ENCODE measurements around the gene NAT8. TPM values are rescaled to one million over a fixed set of nuclear protein-coding genes. Genes with fewer than 3 reads are reported as not detected.
"Not testable (repeated sequence)": the region's sequence is repeated elsewhere in the genome, so short reads cannot be mapped to it uniquely, and the experiment has no call there.

Gene NAT8
- total RNA-seq, 1 donor from 2014 or later = not detected

DNA sequence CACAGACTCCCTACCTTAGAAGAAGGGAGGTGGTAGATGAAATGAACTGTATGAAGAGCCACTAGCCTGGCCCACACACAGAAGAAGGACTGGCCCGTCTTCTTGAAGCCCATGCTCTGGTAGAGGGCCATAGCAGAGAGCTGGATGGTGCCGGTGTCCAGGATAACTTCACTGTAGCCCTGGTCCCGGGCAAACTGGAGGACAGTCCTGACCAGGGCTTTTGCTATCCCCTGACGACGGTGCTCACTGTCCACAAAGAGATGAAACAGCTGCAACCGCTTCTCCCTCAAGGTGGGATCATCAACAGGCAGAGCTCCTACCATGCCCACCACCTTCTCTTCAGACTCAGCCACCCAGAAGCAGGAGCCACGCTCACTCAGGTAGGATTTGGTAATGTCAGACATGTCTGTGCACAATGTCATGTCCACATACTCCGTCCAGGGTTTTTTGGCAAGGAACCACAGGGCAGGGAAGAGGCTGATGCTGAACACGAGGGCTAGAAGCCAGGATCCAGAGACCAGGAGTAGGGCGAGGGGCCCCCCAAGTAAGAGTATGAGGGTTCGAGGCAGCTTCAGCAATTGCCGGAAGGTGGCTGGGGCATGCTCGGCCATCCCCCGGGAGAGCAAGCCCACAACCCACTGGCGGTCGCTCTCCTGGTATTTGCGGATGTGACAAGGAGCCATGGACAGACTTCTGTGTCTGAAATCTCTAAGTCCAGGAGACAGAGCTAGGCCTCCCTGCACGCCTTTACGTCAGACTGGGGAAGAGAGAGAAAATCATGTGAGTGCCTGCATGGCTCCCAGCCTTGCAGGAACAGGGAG, 1.1 kb downstream of the NAT8 start:
- ATAC-seq = no peak

DNA sequence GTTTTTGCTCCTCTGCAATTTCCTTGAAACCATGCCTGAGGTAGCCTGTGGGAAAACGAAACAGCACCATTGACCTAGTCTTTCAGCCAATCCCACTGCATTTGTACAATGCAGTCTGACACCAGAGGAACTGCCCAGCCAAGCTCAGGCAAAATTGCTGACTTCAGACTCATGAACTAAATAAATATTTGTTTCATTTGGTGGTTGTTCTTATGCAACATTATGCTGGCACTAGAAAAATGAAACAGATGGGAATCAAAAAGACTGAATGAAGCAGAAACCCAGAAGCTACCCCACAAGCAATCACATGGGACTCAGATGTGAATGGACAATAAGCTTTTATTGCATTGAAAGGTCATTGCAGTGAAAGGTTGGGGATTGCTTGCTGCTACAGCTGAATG, 1.7 kb downstream of the NAT8 start:
- ATAC-seq = peak; percentile 54
- no peak for DNase-seq (ENCODE audit: missing footprints)
- intact Hi-C loops (cut with DNase I) = no loop called here

More for the DNA sequence above, 1.1 kb downstream of the NAT8 start:
- intact Hi-C loops (cut with DNase I) = no loop called here
- DNase-seq (ENCODE audit: missing footprints) = no peak

DNA sequence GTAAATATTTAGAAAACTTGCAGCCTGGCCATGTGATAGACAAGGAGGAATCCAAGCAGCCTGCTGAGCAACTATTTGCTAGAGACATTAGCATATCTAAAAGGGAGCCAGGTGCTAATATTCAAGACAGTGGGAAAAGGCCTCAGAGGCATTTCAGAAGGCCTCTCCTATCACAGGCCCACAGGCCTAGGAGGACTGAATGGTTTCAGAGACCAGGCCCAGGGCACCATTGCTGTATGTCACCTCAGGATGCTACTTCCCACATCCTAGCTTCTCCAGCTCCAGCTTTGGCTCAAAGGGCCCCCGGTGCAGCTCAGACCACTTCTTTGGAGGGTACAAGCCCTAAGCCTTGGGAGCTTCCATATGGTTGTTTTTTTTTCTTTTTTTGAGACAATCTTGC, 3.8 kb downstream of the NAT8 start:
- intact Hi-C loops (cut with DNase I) = no loop called here
- ATAC-seq = no peak
- DNase-seq (ENCODE audit: missing footprints) = no peak

DNA sequence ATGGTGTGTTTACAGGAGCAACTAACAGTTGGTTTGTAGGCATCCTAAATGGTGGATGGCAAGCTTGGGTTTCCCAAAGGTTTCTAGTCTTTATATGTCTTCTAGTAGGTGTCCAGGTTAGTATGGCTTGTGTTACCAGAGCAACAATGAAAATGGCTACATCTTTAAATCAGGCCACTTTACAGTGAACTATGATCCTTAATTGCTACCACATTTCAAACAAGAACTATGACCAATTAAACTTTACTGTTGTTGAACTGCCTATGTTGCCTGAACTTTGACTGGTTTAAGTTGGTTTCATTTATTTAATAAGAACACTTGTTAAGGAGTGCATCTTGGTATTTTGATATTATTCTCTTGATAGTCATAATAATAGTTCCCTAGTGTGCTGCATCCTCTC, 5.2 kb downstream of the NAT8 start:
- intact Hi-C loops (cut with DNase I); ATAC-seq; DNase-seq (ENCODE audit: missing footprints): not testable (repeated sequence)

DNA sequence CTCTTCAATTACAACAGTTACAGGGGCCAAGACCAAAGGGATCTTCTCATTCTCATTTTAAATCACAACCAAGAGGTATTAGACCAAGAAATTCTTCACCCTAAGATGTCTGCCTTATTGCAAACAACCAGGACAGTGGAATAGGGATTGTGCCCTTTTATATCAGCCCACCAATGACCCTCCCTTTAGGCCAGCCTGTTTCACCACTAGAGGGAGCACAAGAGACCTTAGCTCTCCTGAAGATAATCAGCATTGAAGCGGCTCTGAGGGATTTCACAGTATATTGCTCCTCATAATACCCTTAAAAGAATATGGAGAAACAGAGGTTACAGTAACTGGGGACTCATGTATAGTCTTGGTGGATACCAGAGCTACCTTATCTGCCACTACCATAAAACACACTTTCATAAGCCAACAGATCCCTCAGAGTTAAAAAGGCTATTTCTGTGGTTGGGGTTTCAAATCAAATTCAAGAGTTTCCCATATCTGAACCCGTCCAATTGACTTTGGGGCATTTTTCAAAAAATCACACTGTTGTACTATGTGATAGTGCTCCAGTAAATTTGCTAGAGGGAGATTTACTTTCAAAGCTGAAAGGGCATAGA, 11.5 kb downstream of the NAT8 start:
- intact Hi-C loops (cut with DNase I); DNase-seq (ENCODE audit: missing footprints): not testable (repeated sequence)
- peak; percentile 46 for ATAC-seq

DNA sequence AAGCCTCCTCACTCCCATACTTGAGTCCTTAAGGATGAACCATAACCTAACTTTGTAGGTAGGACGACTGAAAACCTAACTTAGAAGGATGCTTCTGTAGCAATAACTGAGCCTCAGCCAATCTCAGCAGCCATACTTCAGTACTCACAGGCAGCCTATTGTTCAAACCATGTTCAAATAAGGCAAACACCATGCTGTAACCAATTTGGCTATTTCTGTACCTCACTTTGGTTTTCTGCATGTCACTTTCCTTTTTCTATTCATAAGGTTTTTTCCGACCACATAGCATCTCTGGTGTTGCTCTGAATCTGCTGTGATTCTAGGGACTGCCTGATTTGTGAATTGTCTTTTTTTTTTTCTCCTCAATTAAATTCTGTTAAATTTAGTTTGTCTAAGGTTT, 13.7 kb downstream of the NAT8 start:
- intact Hi-C loops (cut with DNase I); DNase-seq (ENCODE audit: missing footprints); ATAC-seq: not testable (repeated sequence)

DNA sequence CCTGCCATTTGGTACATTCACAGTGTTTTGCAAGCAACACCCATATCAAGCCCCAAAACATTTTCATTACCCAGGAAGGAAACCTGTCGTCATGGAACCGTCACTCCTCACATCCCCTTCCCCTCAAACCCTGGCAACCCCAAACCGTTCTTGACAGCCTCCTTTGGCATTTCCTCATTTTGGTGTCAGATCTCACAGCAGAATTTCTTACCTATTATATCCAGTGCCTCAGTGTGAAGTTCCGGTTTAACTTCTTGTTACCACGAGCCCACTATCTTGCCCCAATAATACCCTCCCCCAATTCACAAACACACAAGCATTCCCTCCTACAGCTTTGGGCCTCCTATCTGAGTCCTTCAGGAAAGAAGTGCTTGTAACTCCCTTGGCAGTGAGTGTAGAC, 16.0 kb downstream of the NAT8 start:
- DNase-seq (ENCODE audit: missing footprints); ATAC-seq; intact Hi-C loops (cut with DNase I): not testable (repeated sequence)

DNA sequence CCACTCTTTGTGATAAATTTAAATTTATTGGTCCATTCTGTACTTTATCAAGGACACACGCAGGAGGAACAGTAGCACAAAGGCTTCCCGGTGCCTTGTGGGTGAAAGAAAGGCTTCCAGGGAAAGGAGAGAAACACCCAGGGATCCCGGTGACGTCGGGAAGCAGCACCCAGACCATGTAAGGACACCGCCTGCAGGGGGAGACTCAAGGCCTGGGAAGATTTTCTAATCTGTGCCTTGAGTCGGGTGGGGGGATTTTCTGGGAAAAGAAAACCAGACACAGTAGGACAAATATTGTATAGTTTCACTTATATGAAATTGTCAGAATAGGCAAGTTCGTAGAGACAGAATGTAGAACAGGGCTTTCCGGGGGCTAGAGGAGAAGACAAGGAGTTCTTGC, 17.6 kb downstream of the NAT8 start:
- intact Hi-C loops (cut with DNase I); ATAC-seq; DNase-seq (ENCODE audit: missing footprints): not testable (repeated sequence)

DNA sequence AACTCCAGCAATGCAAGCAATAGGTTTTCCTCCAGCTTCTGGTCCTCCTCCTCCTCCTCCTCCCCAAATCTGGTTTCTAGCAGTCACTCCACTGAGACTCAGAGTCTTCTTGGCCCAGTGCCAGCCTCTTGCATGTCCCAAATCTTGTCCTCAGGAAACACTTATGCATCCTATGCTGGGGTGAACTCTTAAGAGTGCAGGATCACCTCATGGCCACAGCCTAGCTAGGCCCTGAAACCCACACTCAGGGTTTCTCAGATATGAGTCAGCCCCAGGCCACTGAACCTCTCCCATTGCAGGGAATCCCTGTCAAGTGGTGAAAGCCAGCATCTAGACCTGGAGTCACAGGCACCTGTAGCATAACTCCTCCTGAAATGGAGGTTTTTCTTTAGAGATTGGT, 18.2 kb downstream of the NAT8 start:
- DNase-seq (ENCODE audit: missing footprints); intact Hi-C loops (cut with DNase I); ATAC-seq: not testable (repeated sequence)

DNA sequence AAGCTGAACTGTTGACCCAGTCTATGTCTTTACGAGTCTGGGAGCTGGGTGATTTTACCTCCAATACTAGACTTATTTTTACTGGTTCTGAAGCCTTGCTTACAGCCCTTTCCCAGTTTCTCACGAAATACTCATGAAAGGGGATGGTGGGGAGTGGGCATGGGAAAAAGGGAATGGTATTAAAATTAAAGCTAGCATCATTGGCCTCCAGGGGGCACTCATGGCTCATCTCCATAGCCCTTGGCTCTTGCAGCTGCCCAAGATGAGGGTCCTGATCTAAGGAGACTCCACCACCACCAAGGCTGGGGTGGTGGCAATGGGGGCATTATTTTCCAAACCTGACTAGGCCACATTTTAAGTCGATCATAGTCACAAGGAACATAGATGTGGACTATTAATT, 22.3 kb downstream of the NAT8 start:
- DNase-seq (ENCODE audit: missing footprints); ATAC-seq; intact Hi-C loops (cut with DNase I): not testable (repeated sequence)

DNA sequence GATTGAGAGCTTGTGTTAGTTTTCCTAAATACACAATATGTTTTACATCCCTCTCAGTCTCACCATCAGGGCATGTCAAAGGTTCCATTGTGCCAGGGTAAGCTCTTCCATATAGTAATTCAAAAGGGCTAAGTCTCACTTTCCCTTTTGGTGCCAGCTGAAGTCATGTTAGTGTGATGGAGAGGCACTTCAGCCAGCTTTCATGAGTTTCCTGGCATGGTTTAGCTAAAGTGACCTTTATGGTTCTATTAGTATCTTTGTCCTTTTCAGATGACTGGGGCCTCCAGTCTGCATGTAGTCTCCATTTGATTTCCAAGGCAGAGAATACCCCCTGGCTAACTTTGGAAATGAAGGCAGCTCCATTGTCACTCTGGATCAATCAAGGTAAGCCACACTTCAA, 27.2 kb downstream of the NAT8 start:
- intact Hi-C loops (cut with DNase I) = no loop called here
- ATAC-seq (peak; percentile 34), DNase-seq (ENCODE audit: missing footprints) (no peak)

DNA sequence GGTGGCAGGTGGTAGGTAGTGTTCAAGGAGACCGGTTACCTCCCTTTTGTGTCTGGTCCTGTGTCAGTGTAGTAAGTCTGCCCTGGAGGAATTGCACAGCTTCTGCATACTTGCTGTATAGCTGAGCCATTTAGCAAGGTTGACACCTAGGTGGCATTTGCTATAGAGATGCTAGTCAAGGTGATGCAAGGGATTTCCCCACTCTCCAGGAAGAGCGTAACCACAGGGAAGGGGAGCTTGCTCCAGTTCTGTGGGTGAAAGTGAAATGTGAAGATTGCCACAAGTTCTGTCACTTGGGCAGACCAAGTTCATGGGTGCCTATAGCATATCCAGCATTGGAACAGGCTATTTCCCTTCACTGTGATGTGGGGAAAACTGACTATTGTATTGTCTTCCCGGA, 28.1 kb downstream of the NAT8 start:
- DNase-seq (ENCODE audit: missing footprints) = no peak
- no peak for ATAC-seq
- intact Hi-C loops (cut with DNase I) = no loop called here

DNA sequence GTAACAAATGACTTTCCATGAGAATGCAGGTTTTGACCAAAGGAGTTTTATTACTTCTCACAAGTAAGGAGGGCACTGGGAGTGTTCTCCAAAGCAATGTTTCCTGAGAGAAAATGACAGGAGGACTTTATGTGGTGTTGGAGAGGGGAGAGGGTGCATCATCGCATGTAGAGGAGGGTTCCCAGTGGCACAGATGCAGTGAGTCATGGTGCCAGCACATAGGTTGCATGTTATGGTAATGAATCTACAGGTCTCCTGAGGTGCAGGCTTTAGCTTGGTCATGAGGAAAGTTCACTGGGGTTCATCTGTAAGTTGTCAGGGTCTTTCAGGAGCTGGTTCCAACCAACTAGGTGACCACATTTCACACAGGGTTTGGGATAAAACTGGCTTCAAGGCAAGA, 30.4 kb downstream of the NAT8 start:
- no peak for DNase-seq (ENCODE audit: missing footprints)
- ATAC-seq = no peak
- intact Hi-C loops (cut with DNase I) = no loop called here

DNA sequence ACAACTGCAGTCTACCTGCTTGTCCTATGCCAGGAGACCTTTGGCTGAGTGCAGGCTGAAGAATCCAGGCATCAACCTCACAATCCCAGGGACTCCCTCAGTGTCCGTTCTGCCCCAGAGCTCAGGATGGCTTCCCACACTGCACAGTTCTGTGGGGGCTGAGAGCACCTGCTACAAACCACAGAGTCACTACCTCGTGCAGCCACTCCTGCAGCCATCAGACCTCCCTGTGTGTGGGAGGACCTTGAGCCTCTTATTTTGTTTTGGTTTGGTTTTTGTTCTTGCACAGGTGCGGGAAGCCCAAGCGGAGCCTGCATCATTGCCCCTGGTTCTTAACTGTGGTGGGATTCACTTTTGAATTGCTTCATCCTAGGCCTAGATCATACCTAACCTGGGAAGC, 31.0 kb downstream of the NAT8 start:
- ATAC-seq = peak; percentile 34
- no peak for DNase-seq (ENCODE audit: missing footprints)
- intact Hi-C loops (cut with DNase I) = no loop called here

DNA sequence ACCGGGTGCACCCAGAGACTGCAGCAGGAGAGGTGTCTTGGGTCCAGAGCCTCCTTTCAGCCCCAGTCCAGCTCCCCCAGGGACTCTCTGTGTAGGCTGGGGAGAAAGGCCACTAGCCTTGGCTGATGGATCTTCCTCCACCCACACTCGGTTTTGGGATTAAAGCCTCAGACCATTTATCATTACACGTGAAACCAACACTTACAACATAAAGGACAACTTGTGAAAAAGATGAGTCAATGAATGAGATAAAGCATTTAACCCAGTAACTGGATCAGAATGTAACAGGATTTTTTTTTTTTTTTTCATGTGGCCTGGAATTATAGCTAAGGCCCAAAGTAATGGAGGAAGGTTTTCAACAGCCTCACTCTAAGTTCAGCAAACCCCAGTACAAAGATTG, 32.1 kb downstream of the NAT8 start:
- intact Hi-C loops (cut with DNase I) = no loop called here
- DNase-seq (ENCODE audit: missing footprints) = no peak
- ATAC-seq = no peak

DNA sequence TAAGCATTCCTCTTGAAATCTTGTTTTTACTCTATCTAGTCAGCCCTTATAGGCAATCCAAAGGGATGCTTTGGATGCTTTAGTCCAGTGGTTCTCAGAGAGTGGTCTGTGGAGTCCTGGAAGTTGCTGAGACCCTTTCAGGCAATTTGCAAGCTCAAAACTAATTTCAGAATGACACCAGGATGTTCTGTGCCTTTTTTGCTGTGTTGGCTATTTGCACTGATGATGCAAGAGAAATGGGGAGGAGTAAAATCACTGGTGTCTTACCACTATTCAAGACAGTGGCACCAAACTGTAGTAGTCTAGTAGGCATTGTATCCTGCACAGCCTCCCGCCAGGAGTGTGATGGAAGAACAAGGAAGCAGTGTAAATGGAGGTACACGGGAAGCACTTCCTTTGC, 37.6 kb downstream of the NAT8 start:
- not testable (repeated sequence) for ATAC-seq; DNase-seq (ENCODE audit: missing footprints)

DNA sequence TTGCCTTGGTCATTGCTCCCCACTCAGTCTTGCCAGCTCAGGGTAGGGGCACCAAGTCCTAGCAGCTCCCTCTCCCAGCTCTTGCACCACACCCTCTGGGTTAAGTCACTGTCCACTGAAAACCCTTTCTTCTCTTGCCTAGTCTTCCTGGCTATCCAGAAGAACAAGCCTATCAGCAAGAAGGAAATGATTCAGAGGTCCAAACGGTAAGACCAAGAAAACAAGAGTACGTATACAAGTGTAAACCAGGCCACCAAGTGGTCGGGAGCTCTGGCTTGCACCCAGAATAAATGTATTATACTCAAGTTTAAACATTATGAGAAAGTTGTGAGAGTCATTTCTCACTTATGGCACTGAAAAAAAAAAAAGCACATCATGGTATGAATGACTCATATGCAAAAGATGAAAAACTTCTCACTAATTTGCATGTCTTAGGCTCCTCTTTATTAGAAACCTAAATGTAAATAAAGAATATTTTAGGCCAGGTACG, 39.1 kb downstream of the NAT8 start:
- intact Hi-C loops (cut with DNase I); ATAC-seq; DNase-seq (ENCODE audit: missing footprints): not testable (repeated sequence)

More for the DNA sequence above, 37.6 kb downstream of the NAT8 start:
- intact Hi-C loops (cut with DNase I) = not testable (repeated sequence)

DNA sequence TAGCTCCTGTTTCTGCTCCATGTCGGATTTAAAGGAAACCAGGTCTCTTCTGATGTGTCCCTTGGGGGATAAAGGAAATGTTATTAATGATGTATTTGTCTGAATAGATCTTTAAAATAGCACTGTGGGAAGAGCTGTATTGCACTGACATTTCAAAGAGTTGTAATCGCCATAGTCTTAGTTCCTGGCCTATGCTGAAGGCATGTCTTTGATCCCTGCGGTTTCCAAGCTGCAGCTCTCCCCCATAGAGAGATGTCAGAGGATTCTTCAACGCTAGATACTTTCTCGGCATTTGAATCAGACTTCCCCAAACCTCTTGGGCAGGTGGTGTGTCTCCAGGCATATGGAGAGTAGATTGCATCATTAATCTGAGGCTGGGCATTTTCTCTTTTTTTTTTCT, 40.4 kb downstream of the NAT8 start:
- ATAC-seq (no peak), DNase-seq (ENCODE audit: missing footprints) (no peak)
- intact Hi-C loops (cut with DNase I) = no loop called here

DNA sequence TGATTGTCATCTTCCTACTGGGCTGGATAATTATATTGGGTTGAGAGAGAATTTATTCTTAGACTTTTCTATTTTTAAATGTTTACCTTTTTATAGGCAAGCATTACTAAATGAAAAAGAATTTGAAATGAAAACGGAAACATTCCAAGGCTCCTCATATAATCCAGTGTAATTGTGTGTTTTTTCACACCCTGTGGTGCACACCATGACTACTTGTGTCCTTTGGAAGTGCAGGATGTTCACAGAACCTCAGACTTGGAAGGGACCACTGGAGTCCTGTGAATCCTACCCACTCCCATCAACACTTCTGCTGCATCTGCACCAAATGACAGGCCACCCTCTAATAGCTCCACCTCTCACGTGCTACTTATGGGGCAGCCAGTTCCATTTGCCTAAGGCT, 48.0 kb downstream of the NAT8 start:
- ATAC-seq (no peak), DNase-seq (ENCODE audit: missing footprints) (no peak)
- intact Hi-C loops (cut with DNase I) = no loop called here

DNA sequence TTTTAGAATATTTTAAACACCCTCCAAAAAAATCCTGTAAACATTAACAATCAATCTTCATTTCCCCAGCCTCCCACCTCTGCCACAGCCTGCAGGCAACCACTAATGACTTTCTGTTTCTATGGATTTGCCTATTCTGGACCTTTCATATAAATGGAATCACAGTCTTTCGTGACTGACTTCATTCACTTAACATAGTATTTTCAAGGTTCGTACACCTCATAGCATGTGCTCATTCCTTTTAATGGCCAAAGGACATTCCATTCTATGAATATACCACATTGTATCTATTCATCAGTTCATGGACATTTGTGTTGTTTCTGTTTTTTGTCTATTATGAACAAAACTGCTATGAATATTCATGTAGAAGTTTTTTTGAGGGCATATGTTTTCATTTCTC, 48.5 kb downstream of the NAT8 start:
- DNase-seq (ENCODE audit: missing footprints) (no peak), ATAC-seq (no peak)
- intact Hi-C loops (cut with DNase I) = no loop called here
